GM21390 (cell line): ENCODE data around the gene GMPR2.

Source experiments
- ATAC-seq: cut with Tn5 transposase; IDR thresholded peaks from one replicate; pipeline ENCODE4 v1.9.1; 2021; ENCODE audit not compliant: unreplicated experiment

GMPR2 gene

DNA sequence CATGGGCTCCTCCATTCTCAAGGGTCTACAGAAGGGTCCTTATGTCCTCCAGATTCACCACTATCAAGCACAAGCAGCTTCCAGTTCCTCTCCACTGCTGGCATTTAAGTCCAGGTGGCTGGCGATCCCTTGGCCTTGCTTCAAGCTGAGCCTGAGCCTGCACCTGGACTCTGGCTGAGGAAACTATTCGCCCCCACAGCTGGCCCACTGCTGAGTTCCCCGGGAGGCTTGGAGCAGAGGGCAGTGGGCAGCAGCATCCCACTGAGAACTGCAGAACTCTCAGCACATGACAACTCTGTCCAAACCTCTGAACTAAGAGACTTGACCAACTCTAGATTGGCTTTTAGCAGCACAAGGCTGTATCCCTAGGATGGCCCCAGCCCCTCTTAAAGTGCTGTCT lies 50.0 kb downstream of the GMPR2 start:
- ATAC-seq: no peak

DNA sequence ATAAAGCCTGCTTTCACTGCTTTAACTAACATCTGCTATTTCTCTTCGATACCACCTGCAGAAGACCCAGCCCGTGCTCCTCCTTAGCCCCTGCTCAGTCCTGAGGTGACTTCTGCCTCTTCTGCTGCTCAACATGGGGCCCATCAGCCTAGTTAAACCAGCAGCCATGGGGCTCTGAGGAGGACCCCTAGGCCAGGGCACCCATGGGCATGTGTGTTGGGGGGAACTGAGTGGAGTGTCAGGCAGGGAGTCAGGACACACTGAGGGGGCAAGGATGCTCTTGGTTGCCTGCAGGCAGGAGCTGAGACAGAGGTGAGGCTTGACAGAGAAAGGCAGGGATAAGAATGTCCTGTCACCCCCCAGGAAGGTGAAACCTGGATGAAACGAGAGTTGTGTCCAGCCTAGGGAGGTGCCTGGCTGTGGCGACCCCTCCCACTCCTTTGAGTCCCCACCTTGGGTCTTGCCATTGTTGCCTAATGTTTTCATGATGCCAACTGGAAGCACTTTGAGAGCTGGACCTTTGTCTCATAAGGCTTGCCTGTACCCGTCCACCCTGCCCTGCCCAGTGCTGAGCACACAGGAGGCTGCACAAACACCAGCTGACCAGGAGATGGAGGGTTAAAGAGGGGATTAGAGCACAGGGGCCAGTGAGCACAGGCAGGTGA lies 51.2 kb downstream of the GMPR2 start:
- no peak for ATAC-seq

- ATAC-seq: no peak
Measured at GRCh38 chr14:24284501-24285035, 51.8 kb downstream of the GMPR2 start.

DNA sequence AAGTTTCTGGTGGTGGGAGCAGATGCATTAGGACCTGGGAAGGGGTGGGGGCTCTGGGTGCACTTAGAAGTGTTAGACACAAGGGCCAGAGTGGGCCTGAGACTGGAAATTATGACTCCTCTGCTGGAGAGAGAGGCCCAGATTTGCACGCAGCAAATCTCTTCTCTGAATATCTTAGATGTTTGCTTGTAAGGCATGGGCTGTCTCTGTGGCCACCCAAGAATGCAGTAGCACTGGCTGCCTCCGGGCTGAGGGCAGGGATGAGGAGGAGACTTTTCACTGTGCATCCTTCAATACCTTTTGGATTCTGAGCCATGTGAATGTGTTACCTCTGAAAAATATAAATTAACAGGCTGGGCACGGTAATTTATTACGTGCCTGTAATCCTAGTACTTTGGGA lies 52.6 kb downstream of the GMPR2 start:
- no peak for ATAC-seq

- no peak for ATAC-seq
Measured at GRCh38 chr14:24286996-24287395, 54.3 kb downstream of the GMPR2 start.
